Measurements from ENCODE around the gene UGT1A5.
"Not testable (repeated sequence)": the region's sequence is repeated elsewhere in the genome, so short reads cannot be mapped to it uniquely, and the experiment has no call there.

The UGT1A5 gene

DNA sequence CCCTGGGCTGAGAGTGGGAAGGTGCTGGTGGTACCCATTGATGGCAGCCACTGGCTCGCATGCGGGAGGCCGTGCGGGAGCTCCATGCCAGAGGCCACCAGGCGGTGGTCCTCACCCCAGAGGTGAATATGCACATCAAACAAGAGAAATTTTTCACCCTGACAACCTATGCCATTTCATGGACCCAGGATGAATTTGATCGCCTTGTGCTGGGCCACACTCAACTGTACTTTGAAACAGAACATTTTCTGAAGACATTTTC lies 34.5 kb downstream of the UGT1A5 start:
- DNase-seq, result no peak

DNA sequence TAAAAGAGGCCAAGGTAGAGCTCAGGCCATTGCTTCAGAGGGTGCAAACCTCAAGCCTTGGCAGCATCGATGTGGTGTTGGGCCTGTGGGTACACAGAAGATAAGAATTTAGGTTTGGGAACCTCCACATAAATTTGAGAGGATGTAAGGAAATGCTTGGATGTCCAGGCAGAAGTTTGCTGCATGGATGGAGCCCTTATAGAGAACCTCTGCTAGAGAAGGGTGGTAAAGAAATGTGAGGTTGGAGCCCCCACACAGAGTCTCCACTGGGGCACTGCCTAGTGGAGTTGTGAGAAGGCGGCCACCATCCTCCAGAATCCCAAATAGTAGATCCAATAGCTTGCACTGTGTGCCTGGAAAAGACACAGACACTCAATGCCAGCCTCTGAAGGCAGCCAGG lies 38.0 kb downstream of the UGT1A5 start:
- not testable (repeated sequence) for DNase-seq

DNA sequence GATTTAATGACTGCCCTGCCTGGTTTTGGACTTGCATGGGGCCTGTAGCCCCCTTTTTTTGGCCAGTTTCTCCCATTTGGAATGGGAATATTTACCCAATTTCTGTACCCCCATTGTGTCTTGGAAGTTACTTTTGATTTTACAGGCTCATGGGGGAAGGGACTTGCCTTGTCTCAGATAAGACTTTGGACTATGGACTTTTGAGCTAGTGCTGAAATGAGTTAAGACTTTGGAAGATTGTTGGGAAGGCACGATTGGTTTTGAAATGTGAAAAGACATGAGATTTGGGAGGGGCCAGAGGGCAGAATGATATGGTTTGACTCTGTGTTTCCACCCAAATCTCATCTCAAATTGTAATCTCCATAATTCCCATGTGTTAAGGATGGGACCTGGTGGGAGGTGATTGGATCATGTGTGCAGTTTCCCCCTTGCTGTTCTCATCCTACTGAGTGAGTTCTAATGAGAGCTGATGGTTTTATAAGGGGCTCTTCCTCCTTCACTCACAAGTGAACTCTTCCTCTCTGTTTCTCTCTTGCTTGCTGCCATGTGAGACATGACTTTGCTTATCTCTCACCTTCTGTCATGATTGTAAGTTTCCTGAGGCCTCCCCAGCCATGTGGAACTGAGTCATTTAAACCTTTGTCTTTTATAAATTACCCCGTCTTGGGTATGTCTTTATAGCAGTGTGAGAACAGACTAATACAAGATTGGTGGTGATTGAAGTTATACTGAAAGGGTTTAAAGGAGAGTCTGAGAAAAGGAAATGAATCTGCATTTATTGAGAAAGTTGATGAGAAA lies 38.7 kb downstream of the UGT1A5 start:
- DNase-seq, result not testable (repeated sequence)

DNA sequence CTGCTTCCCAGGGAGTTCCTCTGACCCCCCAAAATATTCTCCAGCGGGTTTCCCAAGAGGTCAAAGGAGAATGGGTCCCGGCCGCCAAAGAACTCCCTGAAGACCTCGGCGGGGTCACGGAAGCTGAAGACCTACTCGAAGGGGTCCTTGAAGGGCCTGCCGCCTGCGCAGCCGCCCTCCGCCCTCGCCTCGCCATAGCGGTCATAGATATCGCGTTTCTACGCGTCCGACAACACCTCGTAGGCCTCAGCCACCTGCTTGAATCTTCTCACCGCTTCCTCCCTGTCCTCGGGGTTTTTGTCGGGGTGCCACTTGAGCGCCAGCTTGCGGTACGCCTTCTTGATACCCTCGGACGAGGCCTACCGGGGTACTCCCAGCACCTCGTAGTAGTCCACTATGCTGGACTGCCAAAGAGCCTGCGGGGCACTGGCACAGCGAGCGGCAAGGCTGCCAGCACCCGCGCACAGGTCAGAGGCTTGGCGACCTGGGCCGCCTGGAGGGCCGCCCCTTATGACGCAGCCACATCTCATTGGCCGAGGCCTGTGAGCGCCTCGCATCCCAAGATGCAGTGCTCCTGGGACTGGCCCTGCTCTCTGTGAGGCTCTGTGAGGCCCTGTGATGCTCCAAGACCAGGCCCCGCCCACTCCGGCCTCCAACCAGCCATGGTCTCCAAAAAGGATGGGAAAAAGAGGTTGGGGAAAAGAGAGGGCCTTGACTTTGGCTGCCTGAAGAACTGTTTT lies 42.3 kb downstream of the UGT1A5 start:
- no peak for DNase-seq

DNA sequence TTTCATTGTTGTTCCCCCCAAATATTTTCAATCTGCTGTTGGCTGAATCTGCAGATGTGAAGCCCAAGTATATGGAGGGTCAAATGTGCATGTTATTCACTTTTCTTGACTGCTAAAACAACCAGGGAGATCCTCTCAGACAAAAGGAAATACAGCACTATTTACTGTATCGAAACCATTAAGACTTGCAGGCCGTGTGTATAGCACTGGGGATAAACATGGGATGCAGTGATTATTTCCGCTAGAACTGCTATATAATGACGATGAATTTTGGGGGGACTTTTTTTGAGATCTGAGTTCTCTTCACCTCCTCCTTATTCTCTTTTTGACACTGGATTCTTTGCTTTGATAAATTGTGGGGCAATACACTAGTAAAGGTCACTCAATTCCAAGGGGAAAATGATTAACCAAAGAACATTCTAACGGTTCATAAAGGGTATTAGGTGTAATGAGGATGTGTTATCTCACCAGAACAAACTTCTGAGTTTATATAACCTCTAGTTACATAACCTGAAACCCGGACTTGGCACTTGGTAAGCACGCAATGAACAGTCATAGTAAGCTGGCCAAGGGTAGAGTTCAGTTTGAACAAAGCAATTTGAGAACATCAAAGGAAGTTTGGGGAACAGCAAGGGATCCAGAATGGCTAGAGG lies 43.8 kb downstream of the UGT1A5 start:
- no peak for DNase-seq

DNA sequence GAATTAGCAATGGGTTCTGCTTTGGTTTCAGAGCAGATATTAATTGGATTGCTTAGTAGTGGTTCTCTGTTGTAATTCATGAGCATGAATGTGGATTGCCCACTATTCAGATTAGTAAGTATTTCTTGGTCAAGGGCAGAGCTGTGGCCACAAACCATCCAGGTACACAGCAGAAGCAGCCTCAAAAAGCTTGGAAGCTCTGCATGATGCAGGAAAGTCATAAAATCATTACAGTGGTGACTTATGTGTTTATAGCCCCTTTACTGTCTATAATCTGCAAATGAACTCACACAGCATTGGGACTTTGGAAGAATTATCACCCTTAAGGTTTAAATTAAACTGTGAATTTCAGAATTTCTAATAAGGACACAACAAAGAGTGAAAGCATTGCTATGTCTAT lies 45.4 kb downstream of the UGT1A5 start:
- DNase-seq, result no peak

DNA sequence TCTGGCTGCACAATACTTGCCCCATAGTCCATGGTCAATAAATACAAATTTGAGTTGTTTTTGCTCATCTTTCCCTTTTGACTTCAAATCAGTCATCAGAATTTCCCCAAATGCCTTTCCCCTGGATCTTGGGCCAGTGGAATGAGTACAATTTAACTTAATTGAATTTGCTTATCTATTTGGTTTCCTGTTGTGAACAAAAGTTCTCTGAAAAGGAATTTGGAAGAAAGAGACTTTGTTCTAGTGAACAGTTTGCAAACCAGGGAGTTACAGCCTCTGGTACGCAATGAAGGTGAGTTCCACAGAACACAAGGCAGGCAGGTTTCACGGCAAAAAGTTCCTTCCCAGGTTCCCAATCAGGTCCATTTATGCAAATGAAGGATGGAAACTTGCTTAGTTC lies 46.1 kb downstream of the UGT1A5 start:
- DNase-seq, result no peak

DNA sequence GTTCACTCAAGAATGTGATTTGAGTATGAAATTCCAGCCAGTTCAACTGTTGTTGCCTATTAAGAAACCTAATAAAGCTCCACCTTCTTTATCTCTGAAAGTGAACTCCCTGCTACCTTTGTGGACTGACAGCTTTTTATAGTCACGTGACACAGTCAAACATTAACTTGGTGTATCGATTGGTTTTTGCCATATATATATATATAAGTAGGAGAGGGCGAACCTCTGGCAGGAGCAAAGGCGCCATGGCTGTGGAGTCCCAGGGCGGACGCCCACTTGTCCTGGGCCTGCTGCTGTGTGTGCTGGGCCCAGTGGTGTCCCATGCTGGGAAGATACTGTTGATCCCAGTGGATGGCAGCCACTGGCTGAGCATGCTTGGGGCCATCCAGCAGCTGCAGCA lies 47.3 kb downstream of the UGT1A5 start, which contains the start of gene UGT1A1:
TSS of gene UGT1A1 (plus strand) at position 228 of the 400 bp plus-strand sequence. CDS start at position 246, 18 bp downstream.
- no peak for DNase-seq

DNA sequence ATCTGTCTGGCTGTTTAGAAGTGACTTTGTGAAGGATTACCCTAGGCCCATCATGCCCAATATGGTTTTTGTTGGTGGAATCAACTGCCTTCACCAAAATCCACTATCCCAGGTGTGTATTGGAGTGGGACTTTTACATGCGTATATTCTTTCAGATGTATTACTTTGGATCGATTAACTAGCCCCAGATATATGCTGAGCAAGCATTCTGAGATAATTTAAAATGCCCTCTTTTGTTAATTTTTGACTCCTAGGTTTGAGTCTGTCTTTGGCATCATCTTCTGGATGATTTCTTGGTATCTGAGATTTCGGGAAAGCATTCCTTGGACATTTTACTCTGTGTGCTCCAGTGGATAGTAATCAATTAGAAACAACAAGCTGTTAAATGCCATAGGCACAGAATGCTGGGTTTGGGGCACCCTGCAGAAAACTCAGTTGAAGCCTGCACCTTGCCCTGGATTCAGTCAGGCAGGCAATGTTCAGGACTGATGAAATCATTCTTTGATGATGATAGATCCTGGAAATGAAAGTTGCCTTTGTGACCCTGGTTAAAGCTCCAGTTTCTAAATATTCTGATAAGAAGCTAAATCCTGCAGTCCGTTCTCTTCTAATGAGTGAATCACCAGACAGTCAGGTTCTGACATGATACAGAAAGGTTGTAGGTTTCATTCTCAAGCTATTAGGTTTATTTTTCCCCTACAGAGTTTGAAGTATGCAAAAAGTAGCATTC lies 48.5 kb downstream of the UGT1A5 start:
- DNase-seq, result no peak

DNA sequence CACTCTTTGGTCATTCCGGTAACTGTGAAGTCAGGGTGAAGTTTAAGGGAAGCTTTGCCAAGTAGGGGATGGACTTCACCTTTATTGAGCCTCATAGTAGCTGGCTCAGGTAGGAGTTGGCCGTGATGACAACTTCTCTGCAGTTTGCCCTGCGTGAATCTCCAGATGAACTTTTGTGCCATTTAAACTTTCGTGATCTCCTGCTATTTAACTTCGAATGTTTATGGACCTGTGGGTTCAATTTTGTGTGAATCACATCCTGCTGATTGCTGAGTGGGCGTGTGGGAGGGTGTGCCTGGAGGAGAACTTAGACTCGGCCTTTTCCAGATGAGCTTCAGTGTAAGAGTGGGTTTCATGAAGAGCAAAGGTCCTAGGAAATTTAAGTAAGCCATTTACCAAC lies 51.6 kb downstream of the UGT1A5 start:
- DNase-seq, result no peak

DNA sequence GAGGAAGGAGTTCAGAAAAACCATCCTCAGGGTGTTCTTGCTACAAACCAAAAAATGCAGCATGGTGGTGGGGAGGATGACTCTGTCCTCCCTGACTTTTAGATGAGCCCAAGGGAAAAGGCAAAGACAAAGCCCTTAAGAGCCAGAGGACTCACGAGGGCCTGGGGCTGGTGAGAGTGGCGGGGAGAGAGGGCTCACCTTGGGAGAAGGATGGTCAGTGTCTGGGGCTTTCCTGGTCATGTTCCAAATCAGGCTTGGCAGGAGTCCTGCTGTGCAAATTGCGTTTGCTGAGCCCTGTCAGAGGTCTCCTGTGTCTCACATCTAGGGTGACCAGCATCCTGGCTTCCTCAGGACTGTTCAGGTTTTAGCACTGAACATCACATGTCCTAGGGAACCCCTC lies 52.1 kb downstream of the UGT1A5 start:
- no peak for DNase-seq

DNA sequence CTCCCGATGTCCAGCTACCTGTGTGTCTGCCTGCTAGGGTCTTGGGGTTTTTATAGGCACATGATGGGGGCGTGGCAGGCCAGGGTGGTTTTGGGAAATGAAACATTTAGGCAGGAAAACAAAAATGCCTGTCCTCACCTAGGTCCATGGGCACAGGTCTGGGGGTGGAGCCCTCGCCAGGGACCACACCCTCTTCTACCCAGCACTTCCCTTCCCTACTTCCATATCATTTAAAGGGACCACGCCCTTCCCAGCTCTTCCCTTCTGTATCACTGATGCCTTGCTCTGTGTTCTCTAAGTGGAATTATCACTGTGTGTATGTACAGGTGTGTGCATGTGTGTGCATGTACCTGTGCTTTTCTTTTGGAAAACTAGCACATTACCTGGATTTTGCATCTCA lies 53.7 kb downstream of the UGT1A5 start:
- no peak for DNase-seq

DNA sequence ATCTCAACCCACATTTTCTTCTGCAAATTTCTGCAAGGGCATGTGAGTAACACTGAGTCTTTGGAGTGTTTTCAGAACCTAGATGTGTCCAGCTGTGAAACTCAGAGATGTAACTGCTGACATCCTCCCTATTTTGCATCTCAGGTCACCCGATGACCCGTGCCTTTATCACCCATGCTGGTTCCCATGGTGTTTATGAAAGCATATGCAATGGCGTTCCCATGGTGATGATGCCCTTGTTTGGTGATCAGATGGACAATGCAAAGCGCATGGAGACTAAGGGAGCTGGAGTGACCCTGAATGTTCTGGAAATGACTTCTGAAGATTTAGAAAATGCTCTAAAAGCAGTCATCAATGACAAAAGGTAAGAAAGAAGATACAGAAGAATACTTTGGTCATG lies 55.4 kb downstream of the UGT1A5 start:
- no peak for DNase-seq

DNA sequence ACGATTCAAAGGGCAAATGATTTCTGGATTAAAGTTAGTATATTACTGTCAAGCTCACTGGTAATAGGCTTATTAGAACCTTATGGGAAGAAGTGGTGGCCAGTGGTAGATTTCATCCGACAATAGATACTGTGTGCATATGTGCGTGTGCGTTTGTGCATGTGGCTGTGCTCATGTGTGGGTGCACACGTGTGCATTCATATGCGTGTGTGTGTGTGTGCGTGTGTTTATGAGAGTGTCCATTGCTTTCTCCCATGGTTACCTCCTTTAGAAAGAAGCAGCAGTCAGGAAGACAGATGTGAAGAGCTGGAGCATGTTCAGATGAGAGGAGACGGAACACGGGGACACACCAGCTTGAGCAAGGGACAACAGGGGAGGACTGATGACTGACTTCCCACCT lies 56.6 kb downstream of the UGT1A5 start:
- DNase-seq, result no peak

DNA sequence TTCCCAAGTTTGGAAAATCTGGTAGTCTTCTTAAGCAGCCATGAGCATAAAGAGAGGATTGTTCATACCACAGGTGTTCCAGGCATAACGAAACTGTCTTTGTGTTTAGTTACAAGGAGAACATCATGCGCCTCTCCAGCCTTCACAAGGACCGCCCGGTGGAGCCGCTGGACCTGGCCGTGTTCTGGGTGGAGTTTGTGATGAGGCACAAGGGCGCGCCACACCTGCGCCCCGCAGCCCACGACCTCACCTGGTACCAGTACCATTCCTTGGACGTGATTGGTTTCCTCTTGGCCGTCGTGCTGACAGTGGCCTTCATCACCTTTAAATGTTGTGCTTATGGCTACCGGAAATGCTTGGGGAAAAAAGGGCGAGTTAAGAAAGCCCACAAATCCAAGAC lies 59.4 kb downstream of the UGT1A5 start:
- no peak for DNase-seq

DNA sequence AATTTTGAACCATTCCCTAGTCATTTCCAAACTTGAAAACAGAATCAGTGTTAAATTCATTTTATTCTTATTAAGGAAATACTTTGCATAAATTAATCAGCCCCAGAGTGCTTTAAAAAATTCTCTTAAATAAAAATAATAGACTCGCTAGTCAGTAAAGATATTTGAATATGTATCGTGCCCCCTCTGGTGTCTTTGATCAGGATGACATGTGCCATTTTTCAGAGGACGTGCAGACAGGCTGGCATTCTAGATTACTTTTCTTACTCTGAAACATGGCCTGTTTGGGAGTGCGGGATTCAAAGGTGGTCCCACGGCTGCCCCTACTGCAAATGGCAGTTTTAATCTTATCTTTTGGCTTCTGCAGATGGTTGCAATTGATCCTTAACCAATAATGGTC lies 59.9 kb downstream of the UGT1A5 start:
- no peak for DNase-seq

DNA sequence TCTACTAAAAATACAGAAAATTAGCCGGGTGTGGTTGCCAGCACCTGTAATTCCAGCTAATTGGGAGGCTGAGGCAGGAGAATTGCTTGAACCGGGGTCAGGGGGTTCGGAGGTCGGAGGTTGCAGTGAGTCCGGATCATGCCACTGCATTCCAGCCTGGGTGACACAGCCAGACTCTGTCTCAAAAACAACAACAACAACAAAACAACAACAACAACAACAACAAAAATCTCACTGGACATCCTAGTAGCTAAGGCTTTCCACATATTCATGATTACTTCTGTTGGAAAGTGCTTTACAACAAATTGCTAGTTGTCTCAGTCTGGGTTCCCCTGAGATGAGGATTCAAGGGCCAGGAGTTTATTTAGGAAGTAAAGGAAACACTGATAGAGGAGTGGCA lies 61.1 kb downstream of the UGT1A5 start:
- DNase-seq, result no peak

DNA sequence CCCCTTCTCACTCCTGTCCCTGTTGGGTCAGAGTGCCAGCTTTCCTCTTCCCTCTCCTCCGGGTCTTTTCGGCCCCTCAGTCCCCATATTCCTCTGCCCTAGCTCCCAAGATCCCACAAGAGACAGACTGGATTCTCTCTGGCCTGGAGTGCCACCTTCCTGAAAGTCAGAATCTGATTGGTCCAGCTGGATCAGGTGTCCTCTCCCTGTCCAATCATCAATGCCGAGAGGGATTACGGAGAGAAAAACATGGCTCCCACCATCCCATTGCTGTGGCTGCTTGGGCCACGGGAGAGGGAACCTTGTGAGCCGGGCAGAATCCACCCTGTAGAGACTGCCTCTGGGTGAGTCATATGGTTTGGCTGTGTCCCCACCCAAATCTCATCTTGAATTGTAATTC lies 62.7 kb downstream of the UGT1A5 start:
- DNase-seq, result no peak

DNA sequence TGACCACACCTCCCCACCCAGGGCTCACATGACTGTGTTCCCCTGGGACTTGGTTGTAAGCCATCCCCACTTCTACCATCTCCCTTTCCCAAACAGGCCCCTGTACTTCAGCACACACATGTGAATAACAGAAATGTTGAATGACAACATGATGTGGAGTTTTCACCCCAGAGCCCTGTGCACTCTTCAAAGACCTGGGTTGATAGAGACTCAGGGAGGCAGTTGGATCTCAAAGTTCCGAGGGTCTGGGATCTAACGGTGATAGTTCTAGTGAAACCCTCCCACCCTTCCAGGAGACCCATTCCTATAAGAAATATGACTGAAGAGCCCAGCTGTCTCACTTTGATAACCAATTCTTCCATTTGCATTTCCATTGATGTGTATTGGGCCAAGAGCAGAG lies 65.3 kb downstream of the UGT1A5 start, which contains the start of gene MROH2A:
TSS of gene MROH2A (plus strand) at position 301 of the 400 bp plus-strand sequence. CDS start 1,029 bp downstream, outside the sequence.
- no peak for DNase-seq

DNA sequence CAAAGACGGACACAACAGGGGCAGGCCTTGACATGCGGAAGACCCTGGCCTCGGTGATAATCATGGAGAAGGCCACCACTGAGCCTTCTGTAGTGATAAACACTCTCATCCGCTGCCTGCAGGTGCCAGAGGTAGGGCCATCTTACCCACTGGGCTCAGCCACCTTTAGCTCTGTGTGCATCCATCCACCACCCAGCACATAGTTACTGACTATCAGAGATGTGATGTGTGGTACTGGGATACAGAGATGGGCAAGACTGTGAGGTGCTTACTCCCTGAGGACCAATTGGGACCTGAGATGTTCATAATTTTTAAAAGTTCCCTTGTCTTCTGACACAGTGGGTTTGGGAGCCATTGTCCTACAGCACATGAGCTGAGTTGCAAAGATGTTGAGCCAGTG lies 67.0 kb downstream of the UGT1A5 start:
- DNase-seq, result no peak

DNA sequence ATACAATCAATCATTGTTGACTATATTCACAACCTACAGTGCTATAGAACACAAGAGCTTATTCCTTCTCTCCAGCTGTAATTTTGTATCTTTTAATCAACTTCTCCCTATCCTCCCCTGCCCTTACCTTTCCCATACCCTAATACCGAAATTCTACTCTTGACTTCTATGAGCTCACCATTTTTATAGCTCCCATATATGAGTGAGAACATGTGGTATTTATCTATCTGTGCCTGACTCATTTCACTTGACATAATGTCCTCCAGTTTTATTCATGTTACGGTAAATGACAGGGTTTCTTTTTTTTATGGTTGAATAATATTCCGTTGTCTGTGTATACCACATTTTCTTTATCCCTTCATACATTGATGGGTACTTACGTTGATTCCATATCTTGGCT lies 68.1 kb downstream of the UGT1A5 start:
- no peak for DNase-seq

DNA sequence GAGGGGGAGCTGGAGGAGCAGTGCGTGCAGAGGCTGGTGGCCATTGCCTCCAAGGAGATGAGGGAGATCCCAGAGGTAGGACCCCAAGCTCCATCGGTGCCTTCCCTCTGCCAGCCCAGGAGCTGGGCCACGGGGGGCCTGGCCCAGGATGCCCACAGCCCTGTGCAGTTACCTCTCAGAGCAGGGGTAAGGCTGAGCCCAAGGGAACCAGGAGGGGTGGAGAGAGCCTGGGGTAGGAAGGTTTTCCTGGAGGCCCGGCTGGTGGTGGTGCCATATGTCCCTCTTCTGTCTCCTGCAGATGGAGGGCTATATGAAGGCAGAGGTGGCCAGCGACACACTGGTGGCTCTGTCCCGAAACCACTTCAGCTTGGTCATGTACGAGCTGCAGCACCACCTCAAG lies 76.8 kb downstream of the UGT1A5 start:
- no peak for DNase-seq

DNA sequence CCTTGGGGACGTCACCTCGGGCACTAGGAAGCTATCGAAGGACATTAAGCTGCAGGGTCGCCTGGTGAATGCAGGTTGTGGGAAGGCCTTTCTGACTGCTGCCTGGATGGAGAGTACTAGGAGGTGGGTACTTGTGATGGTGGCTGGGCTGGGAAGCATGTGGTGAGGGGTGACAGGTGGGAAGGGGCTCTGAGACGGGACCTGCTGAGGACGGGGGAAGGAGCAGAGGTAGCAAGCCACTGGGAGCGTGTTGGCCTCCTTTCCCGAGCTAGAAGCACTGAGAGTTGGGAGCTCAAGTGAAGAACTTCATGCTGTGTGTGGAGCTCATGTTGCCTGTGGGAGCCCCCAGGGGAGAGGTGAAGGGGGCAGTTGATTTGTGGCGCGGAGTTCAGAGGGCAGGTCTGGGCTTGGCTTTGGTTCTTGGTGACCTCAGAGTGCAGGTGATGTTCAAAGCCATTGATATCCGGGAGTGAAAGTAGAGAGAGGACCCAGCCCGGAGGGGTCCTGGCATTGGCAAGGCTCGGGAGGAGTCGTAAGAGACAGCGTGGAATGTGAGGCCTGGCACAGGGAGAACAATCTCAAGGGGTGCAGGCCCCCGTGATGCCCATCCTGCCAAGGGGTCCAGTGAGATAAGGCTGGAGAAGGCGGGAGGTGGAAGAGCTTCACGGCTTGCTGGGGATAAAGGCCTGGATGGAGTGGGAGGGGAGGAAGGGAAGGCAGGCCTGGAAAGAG lies 78.6 kb downstream of the UGT1A5 start:
- DNase-seq, result no peak
